Measurements from ENCODE around the gene PAX7.

Gene PAX7

GRCh38 chr1:18730321-18730720 lies 99.7 kb downstream of the PAX7 start:
- Histone ChIP-seq H2BK120ac (ENCODE audit: low read depth, low read length) (no peak overlapping the region), H3K18ac (ENCODE audit: low read length) (no peak overlapping the region), H4K5ac (ENCODE audit: low read length) (no peak overlapping the region), H3K79me2 (ENCODE audit: control insufficient read depth, insufficient read depth, low read length) (no peaks in the 10 kb centered on the region), H2BK15ac (replicated peaks; ENCODE audit: low read depth) (no peak overlapping the region), H3K36me3 (ENCODE audit: control insufficient read depth, insufficient read depth, low read length) (no peaks in the 10 kb centered on the region), H2AK5ac (ENCODE audit: low read length) (no peak overlapping the region), H2BK5ac (ENCODE audit: low read length) (no peak overlapping the region), H3K4ac (ENCODE audit: low read depth, low read length) (no peak overlapping the region), H3K4me2 (ENCODE audit: low read length) (no peak overlapping the region), H4K8ac (ENCODE audit: low read depth, low read length) (no peak overlapping the region), H3K4me1 (ENCODE audit: control insufficient read depth, low read depth, low read length) (peaks cover 4% of the 10 kb centered on the region), H3K79me1 (ENCODE audit: low read length) (no peaks in the 10 kb centered on the region), H3K9ac (ENCODE audit: low read length) (no peak overlapping the region), H3K27ac (ENCODE audit: low read depth, low read length) (no peak overlapping the region), H3K4me3 (ENCODE audit: low read length) (no peak overlapping the region), H3K27me3 (ENCODE audit: insufficient read depth, low read length, poor library complexity) (no peaks in the 10 kb centered on the region), H3K56ac (ENCODE audit: low read length) (peak overlapping the region; percentile 38), H3K23ac (ENCODE audit: low read length) (no peak overlapping the region)
- WGBS (ENCODE audit: extremely low coverage, insufficient coverage, low lambda C conversion rate): no CpG with 5 or more reads among the region's 8 CpGs
- DNase-seq: no peak

DNA sequence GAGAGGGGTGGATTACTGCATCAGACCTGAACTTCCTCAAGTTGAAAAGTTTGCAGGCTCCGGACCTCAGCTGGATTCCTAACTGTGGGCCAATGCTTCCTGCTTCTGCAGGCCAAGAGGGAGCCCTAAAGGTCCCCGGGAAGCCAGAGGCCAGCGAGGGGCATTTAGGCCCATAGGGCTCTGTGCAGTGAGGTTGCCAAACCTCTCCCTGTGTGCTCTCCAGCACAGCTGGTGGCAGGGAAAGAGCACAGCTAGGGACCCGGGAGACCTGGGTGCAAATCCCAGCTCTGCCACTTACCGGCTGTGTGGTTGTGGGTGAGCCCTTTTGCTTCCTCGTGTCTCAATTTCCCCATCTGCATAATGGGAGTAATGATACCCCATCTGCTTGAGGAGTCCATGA lies 100.5 kb downstream of the PAX7 start:
- Histone ChIP-seq H2BK5ac (ENCODE audit: low read length) (no peak overlapping the region), H4K8ac (ENCODE audit: low read depth, low read length) (no peak overlapping the region), H3K56ac (ENCODE audit: low read length) (no peak overlapping the region), H2BK15ac (replicated peaks; ENCODE audit: low read depth) (no peak overlapping the region), H3K4me3 (ENCODE audit: low read length) (no peak overlapping the region), H3K4me1 (ENCODE audit: control insufficient read depth, low read depth, low read length) (peaks cover 4% of the 10 kb centered on the region), H2BK120ac (ENCODE audit: low read depth, low read length) (no peak overlapping the region), H3K9ac (ENCODE audit: low read length) (no peak overlapping the region), H3K4ac (ENCODE audit: low read depth, low read length) (no peak overlapping the region), H3K18ac (ENCODE audit: low read length) (no peak overlapping the region), H3K23ac (ENCODE audit: low read length) (peak overlapping the region; percentile 10), H3K4me2 (ENCODE audit: low read length) (no peak overlapping the region), H2AK5ac (ENCODE audit: low read length) (no peak overlapping the region), H3K36me3 (ENCODE audit: control insufficient read depth, insufficient read depth, low read length) (no peaks in the 10 kb centered on the region), H4K5ac (ENCODE audit: low read length) (no peak overlapping the region), H3K27me3 (ENCODE audit: insufficient read depth, low read length, poor library complexity) (no peaks in the 10 kb centered on the region), H3K79me1 (ENCODE audit: low read length) (no peaks in the 10 kb centered on the region), H3K79me2 (ENCODE audit: control insufficient read depth, insufficient read depth, low read length) (no peaks in the 10 kb centered on the region), H3K27ac (ENCODE audit: low read depth, low read length) (no peak overlapping the region)
- WGBS (ENCODE audit: extremely low coverage, insufficient coverage, low lambda C conversion rate): no CpG with 5 or more reads among the region's 6 CpGs
- no peak for DNase-seq

DNA sequence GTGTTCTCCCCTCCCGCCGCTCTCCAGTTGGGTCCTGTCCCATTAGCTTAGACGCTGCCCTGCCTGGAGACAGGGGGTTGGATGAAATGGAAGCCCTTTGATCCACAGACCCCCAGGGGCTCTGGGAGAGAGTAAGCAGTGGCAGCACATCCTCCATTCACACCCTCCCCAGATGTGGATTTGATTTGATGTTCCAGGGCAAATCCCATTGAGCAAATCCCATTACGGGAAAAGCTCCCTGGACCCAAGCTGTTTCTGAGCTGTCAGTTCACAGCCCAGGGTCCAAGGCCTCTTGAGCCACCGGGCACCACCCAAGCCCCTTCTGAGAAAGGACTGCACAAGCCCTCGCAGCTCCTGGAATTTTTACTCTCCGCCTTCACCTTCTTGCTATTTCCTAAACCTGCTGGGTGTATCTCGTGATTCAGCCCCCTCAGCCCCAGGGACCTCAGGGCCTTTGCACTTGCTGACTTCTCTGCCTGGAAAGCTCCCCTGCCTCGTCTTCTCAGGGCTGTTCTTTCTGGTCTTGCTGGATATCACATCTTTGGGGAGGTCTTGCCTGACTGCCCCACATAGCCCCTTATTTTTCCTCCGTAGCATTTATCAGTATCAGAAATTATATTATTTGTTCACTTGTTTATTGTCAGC lies 101.1 kb downstream of the PAX7 start:
- Histone ChIP-seq H3K36me3 (ENCODE audit: control insufficient read depth, insufficient read depth, low read length) (no peaks in the 10 kb centered on the region), H3K4me1 (ENCODE audit: control insufficient read depth, low read depth, low read length) (peaks cover 4% of the 10 kb centered on the region), H2BK120ac (ENCODE audit: low read depth, low read length) (no peak overlapping the region), H3K4me2 (ENCODE audit: low read length) (no peak overlapping the region), H4K5ac (ENCODE audit: low read length) (no peak overlapping the region), H4K8ac (ENCODE audit: low read depth, low read length) (no peak overlapping the region), H3K79me1 (ENCODE audit: low read length) (no peaks in the 10 kb centered on the region), H3K23ac (ENCODE audit: low read length) (no peak overlapping the region), H3K79me2 (ENCODE audit: control insufficient read depth, insufficient read depth, low read length) (no peaks in the 10 kb centered on the region), H3K27ac (ENCODE audit: low read depth, low read length) (no peak overlapping the region), H3K9ac (ENCODE audit: low read length) (no peak overlapping the region), H3K27me3 (ENCODE audit: insufficient read depth, low read length, poor library complexity) (no peaks in the 10 kb centered on the region), H2BK5ac (ENCODE audit: low read length) (no peak overlapping the region), H3K4me3 (ENCODE audit: low read length) (no peak overlapping the region), H3K56ac (ENCODE audit: low read length) (no peak overlapping the region), H2AK5ac (ENCODE audit: low read length) (no peak overlapping the region), H3K4ac (ENCODE audit: low read depth, low read length) (no peak overlapping the region), H2BK15ac (replicated peaks; ENCODE audit: low read depth) (no peak overlapping the region), H3K18ac (ENCODE audit: low read length) (no peak overlapping the region)
- peak; percentile 64 for DNase-seq
- WGBS (ENCODE audit: extremely low coverage, insufficient coverage, low lambda C conversion rate): no CpG with 5 or more reads among the region's 10 CpGs

- Histone ChIP-seq H2BK5ac (ENCODE audit: low read length) (no peak overlapping the region), H3K27me3 (ENCODE audit: insufficient read depth, low read length, poor library complexity) (no peaks in the 10 kb centered on the region), H4K5ac (ENCODE audit: low read length) (no peak overlapping the region), H2AK5ac (ENCODE audit: low read length) (no peak overlapping the region), H3K9ac (ENCODE audit: low read length) (no peak overlapping the region), H3K79me1 (ENCODE audit: low read length) (no peaks in the 10 kb centered on the region), H3K36me3 (ENCODE audit: control insufficient read depth, insufficient read depth, low read length) (no peaks in the 10 kb centered on the region), H3K4me1 (ENCODE audit: control insufficient read depth, low read depth, low read length) (peaks cover 4% of the 10 kb centered on the region), H3K79me2 (ENCODE audit: control insufficient read depth, insufficient read depth, low read length) (no peaks in the 10 kb centered on the region), H3K4me3 (ENCODE audit: low read length) (no peak overlapping the region), H3K27ac (ENCODE audit: low read depth, low read length) (no peak overlapping the region), H3K56ac (ENCODE audit: low read length) (no peak overlapping the region), H3K23ac (ENCODE audit: low read length) (no peak overlapping the region), H3K4me2 (ENCODE audit: low read length) (no peak overlapping the region), H2BK15ac (replicated peaks; ENCODE audit: low read depth) (no peak overlapping the region), H4K8ac (ENCODE audit: low read depth, low read length) (no peak overlapping the region), H3K4ac (ENCODE audit: low read depth, low read length) (no peak overlapping the region), H3K18ac (ENCODE audit: low read length) (no peak overlapping the region), H2BK120ac (ENCODE audit: low read depth, low read length) (no peak overlapping the region)
- DNase-seq: no peak
- WGBS (ENCODE audit: extremely low coverage, insufficient coverage, low lambda C conversion rate): no CpG with 5 or more reads among the region's 6 CpGs
Observed at GRCh38 chr1:18732686-18733085, 102.0 kb downstream of the PAX7 start.

DNA sequence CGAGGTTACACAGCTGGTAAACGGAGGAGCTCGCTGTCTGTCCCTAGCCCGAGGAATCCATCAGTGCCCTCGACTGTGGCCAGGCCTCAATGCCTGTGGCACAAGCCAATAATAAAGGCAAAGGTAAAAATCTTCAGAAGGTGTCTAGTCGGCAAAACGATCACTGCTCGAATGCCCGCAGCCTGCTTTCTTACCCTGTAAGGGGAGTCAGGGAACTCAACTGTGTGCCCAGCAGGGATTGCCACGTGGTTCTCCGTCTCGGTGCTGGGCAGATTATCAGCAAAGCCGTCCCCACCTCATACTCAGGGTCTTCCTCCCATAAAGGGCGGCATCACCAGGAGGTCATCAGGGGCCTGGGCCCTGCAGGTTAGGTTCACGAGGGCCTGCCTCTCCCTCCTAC lies 103.4 kb downstream of the PAX7 start:
- Histone ChIP-seq H3K79me2 (ENCODE audit: control insufficient read depth, insufficient read depth, low read length) (no peaks in the 10 kb centered on the region), H3K23ac (ENCODE audit: low read length) (no peak overlapping the region), H4K8ac (ENCODE audit: low read depth, low read length) (no peak overlapping the region), H2AK5ac (ENCODE audit: low read length) (no peak overlapping the region), H2BK5ac (ENCODE audit: low read length) (no peak overlapping the region), H3K4me1 (ENCODE audit: control insufficient read depth, low read depth, low read length) (peaks cover 4% of the 10 kb centered on the region), H3K4ac (ENCODE audit: low read depth, low read length) (no peak overlapping the region), H3K27ac (ENCODE audit: low read depth, low read length) (no peak overlapping the region), H3K9ac (ENCODE audit: low read length) (no peak overlapping the region), H3K4me3 (ENCODE audit: low read length) (no peak overlapping the region), H3K18ac (ENCODE audit: low read length) (no peak overlapping the region), H4K5ac (ENCODE audit: low read length) (no peak overlapping the region), H3K4me2 (ENCODE audit: low read length) (no peak overlapping the region), H3K56ac (ENCODE audit: low read length) (no peak overlapping the region), H3K79me1 (ENCODE audit: low read length) (no peaks in the 10 kb centered on the region), H3K27me3 (ENCODE audit: insufficient read depth, low read length, poor library complexity) (no peaks in the 10 kb centered on the region), H3K36me3 (ENCODE audit: control insufficient read depth, insufficient read depth, low read length) (no peaks in the 10 kb centered on the region), H2BK15ac (replicated peaks; ENCODE audit: low read depth) (no peak overlapping the region), H2BK120ac (ENCODE audit: low read depth, low read length) (no peak overlapping the region)
- WGBS (ENCODE audit: extremely low coverage, insufficient coverage, low lambda C conversion rate): no CpG with 5 or more reads among the region's 15 CpGs
- DNase-seq: no peak
